Peyer's patch (tissue), 4 donors: Measurements from ENCODE around the gene UBAC1.

Source experiments
- POLR2A ChIP-seq, 2 donors: fragments of 450-650 bp; IDR thresholded peaks; one replicate each; pipeline ENCODE4 v1.5.1; 2017; ENCODE audit warnings: antibody characterized with exemption in 2 of 2, mild to moderate bottlenecking in 2 of 2, moderate library complexity in 2 of 2
- TF ChIP-seq, protein P1 (sequence below), 6 experiments: fragments of 450-650 bp in 4 of 6; fragments of 200-600 bp in 2 of 6; sonication (generic) in 1 of 6; IDR thresholded peaks; one replicate each; pipeline ENCODE4 v1.5.1; 2017 to 2019; ENCODE audit warnings: antibody characterized with exemption in 6 of 6, mild to moderate bottlenecking in 3 of 6, moderate library complexity in 1 of 6

DNA sequence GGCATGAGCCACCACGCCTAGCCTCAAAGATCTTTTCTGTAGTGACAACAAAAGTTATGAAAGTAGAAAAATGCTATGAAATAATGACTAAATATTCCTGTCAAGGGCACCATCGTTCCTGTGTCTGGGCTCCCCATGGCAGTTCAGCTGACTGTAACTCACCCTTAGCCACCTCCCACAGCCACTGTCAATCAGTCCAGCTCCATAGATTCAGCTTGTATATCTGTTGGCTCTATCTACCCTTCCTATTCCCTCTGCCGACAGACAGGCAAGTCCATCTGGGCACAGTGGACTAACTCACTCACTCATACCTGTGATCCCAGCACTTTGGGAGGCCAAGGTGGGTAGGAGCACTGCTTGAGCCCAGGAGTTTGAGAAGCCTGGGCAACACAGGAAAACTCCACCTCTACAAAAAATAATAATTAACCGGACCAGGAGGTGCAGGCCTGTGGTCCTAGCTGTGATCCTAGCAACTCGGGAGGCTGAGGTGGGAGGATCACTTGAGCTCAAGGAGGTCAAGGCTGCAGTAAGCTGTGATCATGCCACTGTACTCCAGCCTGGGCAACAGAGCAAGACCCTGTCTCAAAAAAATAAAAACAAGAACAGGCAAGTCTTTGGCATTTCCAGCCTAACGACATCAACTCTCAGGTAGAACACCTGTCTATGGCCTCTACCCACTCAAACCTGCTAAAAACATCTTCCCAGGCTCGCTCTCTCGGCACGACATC is 60.0 kb downstream of the UBAC1 start:
- TF ChIP-seq, protein P1, sequence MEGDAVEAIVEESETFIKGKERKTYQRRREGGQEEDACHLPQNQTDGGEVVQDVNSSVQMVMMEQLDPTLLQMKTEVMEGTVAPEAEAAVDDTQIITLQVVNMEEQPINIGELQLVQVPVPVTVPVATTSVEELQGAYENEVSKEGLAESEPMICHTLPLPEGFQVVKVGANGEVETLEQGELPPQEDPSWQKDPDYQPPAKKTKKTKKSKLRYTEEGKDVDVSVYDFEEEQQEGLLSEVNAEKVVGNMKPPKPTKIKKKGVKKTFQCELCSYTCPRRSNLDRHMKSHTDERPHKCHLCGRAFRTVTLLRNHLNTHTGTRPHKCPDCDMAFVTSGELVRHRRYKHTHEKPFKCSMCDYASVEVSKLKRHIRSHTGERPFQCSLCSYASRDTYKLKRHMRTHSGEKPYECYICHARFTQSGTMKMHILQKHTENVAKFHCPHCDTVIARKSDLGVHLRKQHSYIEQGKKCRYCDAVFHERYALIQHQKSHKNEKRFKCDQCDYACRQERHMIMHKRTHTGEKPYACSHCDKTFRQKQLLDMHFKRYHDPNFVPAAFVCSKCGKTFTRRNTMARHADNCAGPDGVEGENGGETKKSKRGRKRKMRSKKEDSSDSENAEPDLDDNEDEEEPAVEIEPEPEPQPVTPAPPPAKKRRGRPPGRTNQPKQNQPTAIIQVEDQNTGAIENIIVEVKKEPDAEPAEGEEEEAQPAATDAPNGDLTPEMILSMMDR (IDR thresholded peaks at IDR 0.05): no peak
- TF ChIP-seq POLR2A (IDR thresholded peaks at IDR 0.05): no peak
